HCT116 (cell line): Measurements from ENCODE around the gene DNAAF8. TPM values are rescaled to one million over a fixed set of nuclear protein-coding genes. Genes with fewer than 3 reads are reported as not detected.

ENCODE experiments used
- ATAC-seq: fragments of 200-7000 bp; cut with Tn5 transposase; 2 replicates; pipeline ENCODE4 v1.9.1; 2020; ENCODE audit warnings: mild to moderate bottlenecking, moderate library complexity
- BruUV-seq: library from RNA; stranded (reverse); fragments of 400-500 nt; replicated peaks from 2 replicates; lab custom pipeline; 2021; lab: Mats Ljungman, UMichigan
- CTCF ChIA-PET: fragments of 300-600 bp; sonication (Branson Sonifier 250); formaldehyde crosslinking; loops from one replicate; lab custom pipeline; 2021; ENCODE audit warnings: antibody characterized with exemption; lab: Charles Lee
- POLR2A ChIA-PET: fragments of 300-600, 350-600 bp; sonication (Branson Sonifier 250); formaldehyde crosslinking; loops from one replicate; lab custom pipeline; 2021; ENCODE audit warnings: antibody characterized with exemption; lab: Charles Lee
- RAD21 ChIA-PET, 2 experiments: fragments of 300-600 bp; sonication (Branson Sonifier 250); formaldehyde crosslinking; loops; one replicate each; lab custom pipeline; 2023; ENCODE audit warnings: low total read pairs in 2 of 2; ENCODE audit not compliant: uncharacterized antibody in 2 of 2, unreplicated experiment in 2 of 2, low non-redundant PET in 1 of 2; lab: Charles Lee
- DNase-seq: peaks from one replicate; pipeline ENCODE4 v3.0.0-alpha.2; 2010; ENCODE audit warnings: low read depth, low spot score
- H2AFZ ChIP-seq: fragments of 200-600 bp; shearing (Covaris generic), sonication (generic); 2 replicates; pipeline ENCODE4 v1.6.1; 2017; ENCODE audit warnings: low read depth, mixed run types, mixed read lengths, antibody characterized with exemption, low read length; ENCODE audit not compliant: poor library complexity, severe bottlenecking
- H3K27ac ChIP-seq: 2 replicates; pipeline ENCODE4 v1.5.1; 2012; ENCODE audit warnings: low read depth, low read length
- H3K27me3 ChIP-seq: fragments of 200-600 bp; sonication (generic); 2 replicates; pipeline ENCODE4 v1.6.1; 2016; ENCODE audit warnings: mixed run types, low read length, mixed read lengths; ENCODE audit not compliant: insufficient read depth
- H3K36me3 ChIP-seq, 2 experiments: fragments of 200-500 bp in 1 of 2; fragments of 200-600 bp in 1 of 2; sonication (Bioruptor generic) in 1 of 2; sonication (generic) in 1 of 2; 2 replicates each; pipeline versions ENCODE4 v1.5.1 to v1.6.1; 2014 to 2016; ENCODE audit warnings: low read length in 2 of 2, inconsistent platforms in 1 of 2, mixed read lengths in 1 of 2, mixed run types in 1 of 2; ENCODE audit not compliant: insufficient read depth in 2 of 2, control insufficient read depth in 1 of 2
- H3K4me1 ChIP-seq, 2 experiments: fragments of 200-600 bp in 1 of 2; sonication (generic) in 1 of 2; 2 replicates each; pipeline versions ENCODE4 v1.5.1 to v1.6.1; 2012 to 2017; ENCODE audit warnings: low read length in 2 of 2, inconsistent platforms in 1 of 2, mild to moderate bottlenecking in 1 of 2, mixed read lengths in 1 of 2, mixed run types in 1 of 2, moderate library complexity in 1 of 2; ENCODE audit not compliant: insufficient read depth in 2 of 2, control insufficient read depth in 1 of 2
- H3K4me2 ChIP-seq: fragments of 200-600 bp; sonication (generic); 2 replicates; pipeline ENCODE4 v1.6.1; 2017; ENCODE audit warnings: mixed run types, low read length, mixed read lengths
- H3K4me3 ChIP-seq, 2 experiments: fragments of 200-600 bp in 1 of 2; sonication (generic) in 1 of 2; replicated peaks in 1 of 2; 2 replicates each; pipeline ENCODE4 v1.5.1; 2011 to 2016; ENCODE audit warnings: low read length in 2 of 2, control low read depth in 1 of 2, low read depth in 1 of 2, mild to moderate bottlenecking in 1 of 2, mixed read lengths in 1 of 2, mixed run types in 1 of 2
- H3K79me2 ChIP-seq: fragments of 200-600 bp; sonication (generic); 2 replicates; pipeline ENCODE4 v1.6.1; 2017; ENCODE audit warnings: mild to moderate bottlenecking, mixed run types, low read length, moderate library complexity, mixed read lengths; ENCODE audit not compliant: insufficient read depth
- H3K9ac ChIP-seq: fragments of 200-600 bp; sonication (generic); 2 replicates; pipeline ENCODE4 v1.6.1; 2016; ENCODE audit warnings: low read length, mixed read lengths
- H3K9me2 ChIP-seq: fragments of 200-600 bp; sonication (generic), shearing (Covaris generic); 2 replicates; pipeline ENCODE4 v1.6.1; 2017; ENCODE audit warnings: mixed run types, mild to moderate bottlenecking, moderate library complexity; ENCODE audit not compliant: insufficient read depth
- H3K9me3 ChIP-seq, 2 experiments: fragments of 200-500 bp in 1 of 2; fragments of 200-600 bp in 1 of 2; sonication (Bioruptor generic) in 1 of 2; sonication (generic) in 1 of 2; 2 replicates each; pipeline ENCODE4 v1.6.1; 2014 to 2017; ENCODE audit warnings: low read length in 2 of 2, mixed read lengths in 2 of 2, inconsistent platforms in 1 of 2, low read depth in 1 of 2, mild to moderate bottlenecking in 1 of 2, mixed run types in 1 of 2, moderate library complexity in 1 of 2; ENCODE audit not compliant: control insufficient read depth in 1 of 2, insufficient read depth in 1 of 2
- H4K20me1 ChIP-seq: fragments of 200-600 bp; sonication (generic), shearing (Covaris generic); 2 replicates; pipeline ENCODE4 v1.6.1; 2017; ENCODE audit warnings: mixed run types, mild to moderate bottlenecking, moderate library complexity; ENCODE audit not compliant: insufficient read depth
- CBX3 ChIP-seq: IDR thresholded peaks from 2 replicates; pipeline ENCODE4 v1.6.1; 2012; ENCODE audit warnings: low read depth
- CTCF ChIP-seq, 3 experiments: fragments of 200-600 bp in 1 of 3; sonication (generic) in 1 of 3; IDR thresholded peaks in 2 of 3; conservative IDR thresholded peaks in 1 of 3; 2 replicates each; pipeline ENCODE4 v1.5.1; 2012 to 2017; ENCODE audit warnings: low read depth in 2 of 3, low read length in 2 of 3, antibody characterized with exemption in 1 of 3, borderline replicate concordance in 1 of 3, control low read depth in 1 of 3, mild to moderate bottlenecking in 1 of 3, mixed read lengths in 1 of 3, mixed run types in 1 of 3, moderate library complexity in 1 of 3; ENCODE audit not compliant: insufficient read depth in 1 of 3
- RAD21 ChIP-seq: IDR thresholded peaks from 2 replicates; pipeline ENCODE4 v1.6.1; 2012; ENCODE audit warnings: low read depth, mild to moderate bottlenecking
- SRF ChIP-seq: IDR thresholded peaks from 2 replicates; pipeline ENCODE4 v1.6.1; 2012; ENCODE audit warnings: low read depth
- YY1 ChIP-seq: IDR thresholded peaks from 2 replicates; pipeline ENCODE4 v1.6.1; 2011; ENCODE audit warnings: low read length, low read depth, moderate library complexity, mild to moderate bottlenecking; ENCODE audit not compliant: insufficient replicate concordance; ENCODE audit errors: extremely low read depth
- ZFX ChIP-seq: fragments of 450-650 bp; IDR thresholded peaks from 2 replicates; pipeline ENCODE4 v1.6.1; 2017
- intact Hi-C: fragments of 100-400 bp; cut with micrococcal nuclease; formaldehyde crosslinking; loops from 2 replicates; pipeline ENCODE4 v1.10.0; 2022
- total RNA-seq: library from RNA; stranded (reverse); gene quantifications from one replicate; pipeline ENCODE4 v1.2.1, GENCODE V29; 2021; ENCODE audit not compliant: unreplicated experiment

The DNAAF8 gene
- total RNA-seq, 1 experiment from 2014 or later: 1.0 TPM

DNA sequence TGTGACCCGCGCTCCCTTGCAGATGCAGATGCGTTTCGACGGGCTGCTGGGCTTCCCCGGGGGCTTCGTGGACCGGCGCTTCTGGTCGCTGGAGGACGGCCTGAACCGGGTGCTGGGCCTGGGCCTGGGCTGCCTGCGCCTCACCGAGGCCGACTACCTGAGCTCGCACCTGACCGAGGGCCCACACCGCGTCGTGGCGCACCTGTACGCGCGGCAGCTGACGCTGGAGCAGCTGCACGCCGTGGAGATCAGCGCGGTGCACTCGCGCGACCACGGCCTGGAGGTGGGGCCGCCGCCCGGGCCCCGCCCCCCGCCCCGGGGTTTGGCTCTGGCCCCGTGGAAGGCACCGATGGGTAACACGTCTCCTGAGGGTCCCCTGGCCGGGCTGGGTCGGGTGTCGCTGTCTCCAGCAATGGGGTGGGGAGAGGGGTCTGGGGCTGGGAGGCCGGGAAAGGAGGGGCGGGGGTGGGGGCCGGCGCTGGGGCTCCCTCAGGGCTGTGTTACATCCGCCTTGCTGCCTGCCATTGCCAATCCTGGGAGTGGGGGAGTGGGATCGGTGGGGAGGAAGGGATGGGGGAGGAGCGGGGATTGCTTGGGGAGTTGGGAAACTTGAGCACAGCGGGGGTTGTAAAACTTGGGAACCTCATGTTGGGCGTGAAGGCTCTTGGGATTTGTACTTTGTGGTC is 40.2 kb upstream of the DNAAF8 start:
- no peaks in the 10 kb centered on the region; the same call in 1 of the 2 replicates for H3K79me2 ChIP-seq
- no peak overlapping the region for H2AFZ ChIP-seq
- H3K9me3 ChIP-seq: no peaks in the 10 kb centered on the region
- no peaks in the 10 kb centered on the region for H3K27me3 ChIP-seq
- H4K20me1 ChIP-seq: no peaks in the 10 kb centered on the region
- ChIA-PET RAD21 (interaction anchor here in 1 of 2 experiments (0.6 to 0.9 kb wide), 2 partner anchors 40 to 263 kb away, joined by 3 to 5 read pairs; partner anchors contain the start of genes ANKS3 and DNAAF8), CTCF (interaction anchor here (1.6 kb wide), 1 partner anchor 262 kb away, joined by 6 read pairs; no protein-coding TSS in a partner anchor), POLR2A (interaction anchor here (0.7 to 1.4 kb wide), 2 partner anchors 11 to 75 kb away, joined by 3 read pairs; no protein-coding TSS in a partner anchor)
- H3K9me2 ChIP-seq: no peaks in the 10 kb centered on the region
- H3K4me1 ChIP-seq: peaks cover 8 to 16% of the 10 kb centered on the region in 2 experiments; a peak in 2 of 4 replicates
- peak overlapping the region; percentile 89 for H3K9ac ChIP-seq
- DNase-seq (no peak), ATAC-seq (peak; percentile 55)
- H3K36me3 ChIP-seq: peaks cover 5 to 6% of the 10 kb centered on the region in 2 experiments; a peak in 2 of 4 replicates
- peak overlapping the region; percentile 94 for H3K4me2 ChIP-seq
- H3K4me3 ChIP-seq: peak overlapping the region; percentile 81 to 82
- TF ChIP-seq SRF: no peak
- no peak for TF ChIP-seq CTCF (IDR thresholded peaks at IDR 0.05 in 2 of 3, conservative IDR thresholded peaks at IDR 0.05 in 1 of 3; ENCODE audit: borderline replicate concordance in 1 of 3, insufficient read depth in 1 of 3, low read depth in 2 of 3, low read length in 2 of 3)
- no peak for TF ChIP-seq CBX3
- TF ChIP-seq YY1: no peak
- peak; percentile 85; the same call in 1 of the 2 replicates for TF ChIP-seq ZFX
- no peak for TF ChIP-seq RAD21
- BruUV-seq: no TSS peak
- intact Hi-C loops: no loop called here
- H3K27ac ChIP-seq: peak overlapping the region; percentile 77
